GM12878 (cell line): ENCODE data around the gene SGCD. TPM values are rescaled to one million over a fixed set of nuclear protein-coding genes. Genes with fewer than 3 reads are reported as not detected.

Experiments used
- ATAC-seq: fragments of 200-7000 bp; cut with Tn5 transposase; 3 replicates; pipeline ENCODE4 v1.9.1; 2020; ENCODE audit warnings: mild to moderate bottlenecking, moderate library complexity
- BruUV-seq: library from RNA; stranded (reverse); fragments of 400-500 nt; replicated peaks from 2 replicates; lab custom pipeline; 2021; lab: Mats Ljungman, UMichigan
- CTCF ChIA-PET: fragments of 300-600 bp; sonication (Branson Sonifier 250); formaldehyde crosslinking; extraction: SDS; loops from one replicate; lab custom pipeline; 2021; ENCODE audit warnings: inconsistent platforms; lab: Yijun Ruan, JAX
- POLR2A ChIA-PET: fragments of 350-600 bp; formaldehyde crosslinking; extraction: SDS; loops from one replicate; lab custom pipeline; 2021; ENCODE audit warnings: inconsistent platforms; lab: Charles Lee
- RAD21 ChIA-PET: fragments of 300-600 bp; sonication (Branson Sonifier 250); formaldehyde crosslinking; loops from one replicate; lab custom pipeline; 2023; ENCODE audit warnings: antibody characterized with exemption; ENCODE audit not compliant: unreplicated experiment; lab: Charles Lee
- SMC1A ChIA-PET: fragments of 300-600 bp; sonication (Branson Sonifier 250); formaldehyde crosslinking; loops from one replicate; lab custom pipeline; 2023; ENCODE audit not compliant: unreplicated experiment, uncharacterized antibody; lab: Charles Lee
- DNase-seq: peaks from one replicate; pipeline ENCODE4 v3.0.0-alpha.2; 2011; ENCODE audit warnings: low read depth, low spot score
- FAIRE-seq: peaks from 3 replicates; lab custom pipeline; 2011; peaks lifted over from hg19 to GRCh38; lab: Jason Lieb, UNC
- H2AFZ ChIP-seq: 2 replicates; pipeline ENCODE4 v1.6.0; 2011; ENCODE audit warnings: low read depth, low read length, control low read depth; ENCODE audit not compliant: control insufficient read depth
- H3K27ac ChIP-seq: 2 replicates; pipeline ENCODE4 v1.5.1; 2011; ENCODE audit warnings: control low read depth; ENCODE audit not compliant: control insufficient read depth, insufficient read depth
- H3K27me3 ChIP-seq, 2 experiments: replicated peaks in 1 of 2; 2 replicates each; pipeline versions ENCODE4 v1.6.0 to v1.6.1; 2011; ENCODE audit warnings: low read length in 1 of 2; ENCODE audit not compliant: control insufficient read depth in 2 of 2, insufficient read depth in 2 of 2
- H3K36me3 ChIP-seq, 2 experiments: 2 replicates each; pipeline ENCODE4 v1.5.1; 2011; ENCODE audit warnings: low read length in 1 of 2; ENCODE audit not compliant: control insufficient read depth in 2 of 2, insufficient read depth in 2 of 2
- H3K4me1 ChIP-seq: 2 replicates; pipeline ENCODE4 v1.6.1; 2011; ENCODE audit warnings: mild to moderate bottlenecking, low read length, moderate library complexity, mixed read lengths; ENCODE audit not compliant: control insufficient read depth, insufficient read depth
- H3K4me2 ChIP-seq: 2 replicates; pipeline ENCODE4 v1.6.0; 2011; ENCODE audit warnings: control low read depth; ENCODE audit not compliant: control insufficient read depth, insufficient read depth
- H3K4me3 ChIP-seq: fragments of 200-600 bp; sonication (generic); 2 replicates; pipeline ENCODE4 v1.5.1; 2016
- H3K79me2 ChIP-seq: 2 replicates; pipeline ENCODE4 v1.6.0; 2011; ENCODE audit warnings: low read length; ENCODE audit not compliant: control insufficient read depth, insufficient read depth
- H3K9ac ChIP-seq: 2 replicates; pipeline ENCODE4 v1.8.0; 2011; ENCODE audit warnings: low read length, control low read depth, mixed read lengths; ENCODE audit not compliant: control insufficient read depth, insufficient read depth
- H3K9me3 ChIP-seq: replicated peaks from 3 replicates; pipeline ENCODE4 v1.5.1; 2011; ENCODE audit warnings: mild to moderate bottlenecking, low read length; ENCODE audit not compliant: control insufficient read depth, insufficient read depth
- H4K20me1 ChIP-seq: 2 replicates; pipeline ENCODE4 v1.6.0; 2011; ENCODE audit not compliant: control insufficient read depth, insufficient read depth
- BMI1 ChIP-seq: fragments of 450-650 bp; IDR thresholded peaks from 2 replicates; pipeline ENCODE4 v1.6.1; 2016; ENCODE audit warnings: mild to moderate bottlenecking, moderate library complexity, borderline replicate concordance
- CREB1 ChIP-seq: IDR thresholded peaks from 2 replicates; pipeline ENCODE4 v1.6.1; 2012; ENCODE audit warnings: low read depth, mild to moderate bottlenecking, inconsistent platforms
- EED ChIP-seq: sonication (generic); IDR thresholded peaks from 2 replicates; pipeline ENCODE4 v1.6.1; 2016; ENCODE audit warnings: antibody characterized with exemption, low read depth
- IRF3 ChIP-seq: fragments of 450-650 bp; IDR thresholded peaks from 2 replicates; pipeline ENCODE4 v1.6.1; 2014; ENCODE audit warnings: mild to moderate bottlenecking
- IRF5 ChIP-seq: fragments of 450-650 bp; IDR thresholded peaks from 2 replicates; pipeline ENCODE4 v1.6.1; 2017; ENCODE audit warnings: borderline replicate concordance
- LARP7 ChIP-seq: fragments of 450-650 bp; IDR thresholded peaks from 2 replicates; pipeline ENCODE4 v1.6.1; 2017; ENCODE audit warnings: mild to moderate bottlenecking
- MYC ChIP-seq: IDR thresholded peaks from 2 replicates; pipeline ENCODE4 v1.6.1; 2011; ENCODE audit warnings: mild to moderate bottlenecking, low read length, moderate library complexity, inconsistent platforms; ENCODE audit not compliant: insufficient read depth, insufficient replicate concordance, insufficient read length, severe bottlenecking
- NRF1 ChIP-seq: conservative IDR thresholded peaks from 2 replicates; pipeline ENCODE4 v1.6.1; 2011; ENCODE audit warnings: mild to moderate bottlenecking, low read depth, low read length, improper control_type of control experiment
- PAX8 ChIP-seq: fragments of 450-650 bp; IDR thresholded peaks from 2 replicates; pipeline ENCODE4 v1.6.1; 2017; ENCODE audit warnings: mild to moderate bottlenecking, moderate library complexity
- PBX3 ChIP-seq: IDR thresholded peaks from 2 replicates; pipeline ENCODE4 v1.6.1; 2011; ENCODE audit warnings: mild to moderate bottlenecking, low read depth, low read length, moderate library complexity; ENCODE audit not compliant: insufficient replicate concordance
- RBBP5 ChIP-seq: fragments of 200-600 bp; sonication (generic); conservative IDR thresholded peaks from 2 replicates; pipeline ENCODE4 v1.6.1; 2016
- SIN3A ChIP-seq: IDR thresholded peaks from 2 replicates; pipeline ENCODE4 v1.6.1; 2012; ENCODE audit warnings: low read depth, low read length, improper control_type of control experiment
- SIX5 ChIP-seq: IDR thresholded peaks from 2 replicates; pipeline ENCODE4 v1.6.1; 2011; ENCODE audit warnings: mild to moderate bottlenecking, low read depth, low read length, moderate library complexity; ENCODE audit not compliant: severe bottlenecking
- SRF ChIP-seq, 2 experiments: IDR thresholded peaks; 2 replicates each; pipeline ENCODE4 v1.6.1; 2011; ENCODE audit warnings: low read depth in 2 of 2, low read length in 2 of 2, mild to moderate bottlenecking in 1 of 2, moderate library complexity in 1 of 2
- TAF1 ChIP-seq: IDR thresholded peaks from 2 replicates; pipeline ENCODE4 v1.6.1; 2011; ENCODE audit warnings: mild to moderate bottlenecking, low read depth, low read length, borderline replicate concordance
- ZNF592 ChIP-seq: fragments of 450-650 bp; IDR thresholded peaks from 2 replicates; pipeline ENCODE4 v1.6.1; 2017; ENCODE audit warnings: mild to moderate bottlenecking, moderate library complexity
- WGBS: methylation state at CpG from one replicate; pipeline ENCODE4 v1.1.6; 2016; ENCODE audit warnings: low lambda C conversion rate; ENCODE audit not compliant: insufficient replicate concordance, insufficient coverage; ENCODE audit errors: missing lambda C conversion rate; 5-methylcytosine and 5-hydroxymethylcytosine counted together
- in situ Hi-C: fragments of 300-500 bp; cut with MboI; formaldehyde crosslinking; loops from 9 replicates; pipeline ENCODE4 v1.14.3; 2018; ENCODE audit warnings: mixed read lengths
- intact Hi-C: fragments of 100-400 bp; cut with micrococcal nuclease; formaldehyde crosslinking; loops from one replicate; pipeline ENCODE4 v1.14.2; 2022; ENCODE audit not compliant: unreplicated experiment
- polyA plus RNA-seq, 11 experiments: library from polyadenylated mRNA; depleted of rRNA in 4 of 11; unstranded in 6 of 11; stranded (reverse) in 5 of 11; fragments of >200 nt; fragmentation: Nextera tagmentation in 4 of 11; fragmentation: Illumina TruSeq in 1 of 11; extraction: Ambion mirVana in 4 of 11; extraction: Trizol in 1 of 11; gene quantifications; 1 replicate in 1 of 11; 2 replicates in 10 of 11; pipeline versions ENCODE4 v1.2.1 to v1.2.3, GENCODE V29; 2011 to 2016; ENCODE audit warnings: inconsistent platforms in 2 of 11, missing spikeins in 2 of 11, low read depth in 1 of 11
- total RNA-seq, 4 experiments: library from RNA; depleted of rRNA in 3 of 4; stranded (reverse); fragments of >200 nt in 3 of 4; fragmentation: Illumina TruSeq in 1 of 4; extraction: Trizol in 1 of 4; gene quantifications; 2 replicates each; pipeline versions ENCODE4 v1.2.1 to v1.2.3, GENCODE V29; 2013 to 2021

SGCD gene
- total and polyA plus RNA-seq, 10 of the 15 experiments (the other 5 are each of a cell fraction or from before 2014, with no cell fraction given) = 0.06 TPM; not detected in 9

GRCh38 chr5:156328766-156329165, 1.8 kb downstream of the SGCD start:
- Histone ChIP-seq H3K79me2 (no peaks in the 10 kb centered on the region), H3K27ac (no peak overlapping the region), H3K4me3 (no peak overlapping the region), H3K4me1 (no peaks in the 10 kb centered on the region), H4K20me1 (no peaks in the 10 kb centered on the region), H3K36me3 (no peaks in the 10 kb centered on the region), H3K9ac (no peak overlapping the region), H3K27me3 (peaks cover 0 to 2% of the 10 kb centered on the region in 2 experiments; a peak in 3 of 4 replicates), H3K4me2 (no peak overlapping the region), H3K9me3 (no peaks in the 10 kb centered on the region), H2AFZ (no peak overlapping the region)
- FAIRE-seq = no peak
- intact Hi-C loops = no loop called here
- ChIA-PET SMC1A (interaction anchor here (1.0 to 1.3 kb wide), 2 partner anchors 97 to 123 kb away, joined by 3 read pairs; no protein-coding TSS in a partner anchor), CTCF (no interaction called here), POLR2A (no interaction called here), RAD21 (no interaction called here)
- DNase-seq = no peak
- no TSS peak for BruUV-seq
- in situ Hi-C loops = no loop called here
- 51% methylated on average over 6 of the region's 6 CpGs for WGBS
- no peak for ATAC-seq
- no peak for TF ChIP-seq SRF (IDR thresholded peaks at IDR 0.05; ENCODE audit: low read depth in 2 of 2, low read length in 2 of 2)
- TF ChIP-seq EED = no peak
- TF ChIP-seq TAF1 = no peak
- no peak for TF ChIP-seq BMI1
- no peak for TF ChIP-seq ZNF592
- no peak for TF ChIP-seq SIX5
- no peak for TF ChIP-seq PAX8
- no peak for TF ChIP-seq IRF5
- no peak for TF ChIP-seq CREB1
- no peak for TF ChIP-seq IRF3
- TF ChIP-seq RBBP5 = no peak
- no peak for TF ChIP-seq PBX3
- no peak for TF ChIP-seq LARP7
- no peak for TF ChIP-seq MYC
- no peak for TF ChIP-seq SIN3A
- no peak for TF ChIP-seq NRF1
